ENCODE data around the gene RALGDS. TPM values are rescaled to one million over a fixed set of nuclear protein-coding genes. Genes with fewer than 3 reads are reported as not detected.
"Not testable (repeated sequence)": the region's sequence is repeated elsewhere in the genome, so short reads cannot be mapped to it uniquely, and the experiment has no call there.

RALGDS gene
- total RNA-seq, 4 donors from 2014 or later, result 21.1 to 47.0 (median 36.9) TPM

DNA sequence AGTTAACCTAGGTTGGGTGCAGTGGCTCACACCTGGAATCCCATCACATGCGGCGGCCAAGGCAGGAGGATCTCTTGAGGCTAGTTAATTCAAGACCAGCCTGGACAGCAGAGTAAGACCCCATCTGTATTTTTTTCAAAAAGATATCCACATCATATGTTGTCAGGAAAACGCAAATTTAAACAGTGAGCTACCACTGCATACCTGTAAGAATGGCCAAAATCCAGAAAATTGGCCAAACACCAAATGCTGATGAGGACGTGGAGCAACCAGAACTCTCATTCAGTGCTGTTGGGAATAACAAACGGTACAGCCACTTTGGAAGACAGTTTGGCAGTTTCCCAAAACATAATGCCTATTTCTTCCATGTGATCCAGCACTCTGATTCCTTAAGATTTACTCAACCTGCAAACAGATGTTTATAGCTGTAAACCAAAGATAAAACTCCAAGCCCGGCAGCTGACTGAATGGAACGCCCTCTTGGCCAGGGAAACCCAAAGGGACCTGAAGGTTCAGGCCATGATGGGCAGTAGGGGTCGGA, 46.9 kb downstream of the RALGDS start:
- Histone ChIP-seq H3K27me3 (no peaks in the 10 kb centered on the region), H3K27ac (no peak overlapping the region), H3K4me1 (no peaks in the 10 kb centered on the region), H3K36me3 (no peaks in the 10 kb centered on the region), H3K9me3 (no peaks in the 10 kb centered on the region), H3K4me3 (no peak overlapping the region)
- TF ChIP-seq CTCF (IDR thresholded peaks at IDR 0.05 in 4 of 5, conservative IDR thresholded peaks at IDR 0.05 in 1 of 5) (no peak), POLR2A (IDR thresholded peaks at IDR 0.05) (no peak)
- ATAC-seq (no peak), DNase-seq (no peak)
- in situ Hi-C loops (cut with MboI; ENCODE audit: low sequenced_read_pairs in 4 of 4), result no loop called here
- intact Hi-C loops (cut with DNase I; ENCODE audit: low total_unique reads), result no loop called here

DNA sequence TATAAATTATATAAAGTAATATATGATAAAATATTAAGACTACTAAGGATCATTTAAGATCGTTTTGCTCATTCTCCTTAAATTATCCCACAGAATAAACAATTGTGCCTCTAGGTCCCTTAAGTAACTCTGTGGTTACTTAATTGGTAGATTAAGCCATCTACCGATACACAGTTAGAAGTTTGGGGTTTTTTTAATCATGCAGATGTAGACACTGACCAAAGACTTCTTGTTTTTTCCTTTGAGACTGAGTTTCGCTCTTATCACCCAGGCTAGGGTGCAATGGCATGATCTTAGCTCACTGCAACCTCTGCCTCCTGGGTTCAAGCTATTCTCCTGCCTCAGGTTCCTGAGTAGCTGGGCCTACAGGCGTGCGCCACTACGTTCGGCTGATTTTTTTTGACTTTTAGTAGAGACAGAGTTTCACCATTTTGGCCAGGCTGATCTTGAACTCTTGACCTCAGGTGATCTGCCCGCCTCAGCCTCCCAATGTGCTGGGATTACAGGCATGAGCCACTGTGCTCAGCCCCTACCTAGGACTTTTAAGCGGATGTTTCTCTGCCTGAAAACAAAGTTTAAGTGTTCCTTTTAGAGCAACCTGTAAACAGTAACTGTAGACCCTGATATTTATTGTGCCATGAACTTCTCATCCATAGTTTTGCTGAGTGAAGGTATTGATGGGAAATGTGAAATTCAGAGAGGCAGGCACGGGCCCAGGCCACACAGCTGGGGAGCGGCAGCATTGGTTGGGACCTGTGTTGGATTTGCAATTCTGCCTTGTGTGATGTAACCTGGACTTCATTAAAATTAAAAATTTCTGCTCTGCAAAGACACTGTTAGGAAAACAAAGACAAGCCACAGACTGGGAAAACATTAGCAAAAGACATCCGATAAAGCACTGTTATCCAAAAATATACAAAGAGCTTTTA, 47.7 kb downstream of the RALGDS start:
- no peaks in the 10 kb centered on the region for H3K27me3 ChIP-seq
- no peaks in the 10 kb centered on the region for H3K9me3 ChIP-seq
- no peak overlapping the region for H3K4me3 ChIP-seq
- no peaks in the 10 kb centered on the region for H3K36me3 ChIP-seq
- H3K27ac ChIP-seq, result no peak overlapping the region
- DNase-seq (no peak), ATAC-seq (no peak)
- in situ Hi-C loops (cut with MboI; ENCODE audit: low sequenced_read_pairs in 4 of 4), result no loop called here
- TF ChIP-seq POLR2A (IDR thresholded peaks at IDR 0.05) (no peak), CTCF (IDR thresholded peaks at IDR 0.05 in 4 of 5, conservative IDR thresholded peaks at IDR 0.05 in 1 of 5) (no peak)
- H3K4me1 ChIP-seq, result no peaks in the 10 kb centered on the region
- intact Hi-C loops (cut with DNase I; ENCODE audit: low total_unique reads), result no loop called here

DNA sequence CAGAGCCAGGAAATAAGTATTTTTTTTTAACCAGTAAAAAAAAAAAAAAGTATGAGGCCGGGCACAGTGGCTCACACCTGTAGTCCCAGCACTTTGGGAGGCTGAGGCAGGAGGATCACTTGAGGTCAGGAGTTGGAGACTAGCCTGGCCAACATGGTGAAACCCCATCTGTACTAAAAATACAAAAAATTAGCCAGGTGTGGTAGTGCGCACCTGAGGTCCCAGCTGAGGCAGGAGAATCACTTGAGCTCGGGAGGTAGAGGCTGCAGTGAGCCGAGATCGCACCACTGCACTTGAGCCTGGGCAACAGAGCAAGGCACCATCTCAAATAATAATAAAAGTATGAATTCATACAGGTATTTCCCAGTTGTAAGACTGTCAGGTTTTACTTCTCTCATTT, 48.8 kb downstream of the RALGDS start:
- H3K4me1 ChIP-seq; H3K27me3 ChIP-seq; H3K27ac ChIP-seq; intact Hi-C loops (cut with DNase I; ENCODE audit: low total_unique reads); H3K4me3 ChIP-seq; H3K36me3 ChIP-seq; ATAC-seq; H3K9me3 ChIP-seq; DNase-seq; in situ Hi-C loops (cut with MboI; ENCODE audit: low sequenced_read_pairs in 4 of 4): not testable (repeated sequence)

DNA sequence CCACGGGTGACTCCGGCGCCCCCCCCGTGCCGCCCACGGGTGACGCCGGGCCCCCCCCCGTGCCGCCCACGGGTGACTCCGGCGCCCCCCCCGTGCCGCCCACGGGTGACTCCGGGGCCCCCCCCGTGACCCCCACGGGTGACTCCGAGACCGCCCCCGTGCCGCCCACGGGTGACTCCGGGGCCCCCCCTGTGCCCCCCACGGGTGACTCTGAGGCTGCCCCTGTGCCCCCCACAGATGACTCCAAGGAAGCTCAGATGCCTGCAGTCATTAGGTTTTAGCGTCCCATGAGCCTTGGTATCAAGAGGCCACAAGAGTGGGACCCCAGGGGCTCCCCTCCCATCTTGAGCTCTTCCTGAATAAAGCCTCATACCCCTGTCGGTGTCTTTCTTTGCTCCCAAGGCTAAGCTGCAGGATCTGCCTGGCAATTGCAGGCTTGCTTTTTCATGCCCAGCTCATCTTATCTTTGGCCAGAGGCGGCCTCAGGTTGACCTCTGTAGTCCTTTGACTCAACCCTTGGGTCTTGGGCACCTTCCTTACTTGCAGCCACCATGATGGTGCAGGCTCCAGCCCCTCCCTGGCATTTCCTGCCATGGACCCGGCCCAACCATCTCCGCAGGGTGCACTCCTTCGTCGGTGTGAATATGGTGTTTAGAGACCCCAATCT, 49.4 kb downstream of the RALGDS start:
- intact Hi-C loops (cut with DNase I; ENCODE audit: low total_unique reads), result no loop called here
- DNase-seq (no peak), ATAC-seq (no peak)
- no peaks in the 10 kb centered on the region for H3K36me3 ChIP-seq
- in situ Hi-C loops (cut with MboI; ENCODE audit: low sequenced_read_pairs in 4 of 4), result no loop called here
- H3K27ac ChIP-seq, result no peak overlapping the region
- no peaks in the 10 kb centered on the region for H3K27me3 ChIP-seq
- no peaks in the 10 kb centered on the region for H3K9me3 ChIP-seq
- H3K4me3 ChIP-seq, result no peak overlapping the region
- no peak for TF ChIP-seq CTCF (IDR thresholded peaks at IDR 0.05 in 4 of 5, conservative IDR thresholded peaks at IDR 0.05 in 1 of 5)
- no peak for TF ChIP-seq POLR2A (IDR thresholded peaks at IDR 0.05)
- H3K4me1 ChIP-seq, result no peaks in the 10 kb centered on the region

DNA sequence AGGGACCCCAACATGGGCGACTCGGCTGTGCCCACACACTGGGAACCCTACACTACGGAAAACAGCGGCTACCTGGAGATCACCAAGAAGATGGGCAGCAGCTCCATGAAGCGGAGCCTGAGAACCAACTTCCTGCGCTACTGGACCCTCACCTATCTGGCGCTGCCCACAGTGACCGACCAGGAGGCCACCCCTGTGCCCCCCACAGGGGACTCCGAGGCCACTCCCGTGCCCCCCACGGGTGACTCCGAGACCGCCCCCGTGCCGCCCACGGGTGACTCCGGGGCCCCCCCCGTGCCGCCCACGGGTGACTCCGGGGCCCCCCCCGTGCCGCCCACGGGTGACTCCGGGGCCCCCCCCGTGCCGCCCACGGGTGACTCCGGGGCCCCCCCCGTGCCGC, 50.1 kb downstream of the RALGDS start:
- intact Hi-C loops (cut with DNase I; ENCODE audit: low total_unique reads); H3K27ac ChIP-seq; DNase-seq; H3K4me1 ChIP-seq; H3K27me3 ChIP-seq; ATAC-seq; H3K9me3 ChIP-seq; H3K36me3 ChIP-seq; H3K4me3 ChIP-seq; in situ Hi-C loops (cut with MboI; ENCODE audit: low sequenced_read_pairs in 4 of 4): not testable (repeated sequence)

DNA sequence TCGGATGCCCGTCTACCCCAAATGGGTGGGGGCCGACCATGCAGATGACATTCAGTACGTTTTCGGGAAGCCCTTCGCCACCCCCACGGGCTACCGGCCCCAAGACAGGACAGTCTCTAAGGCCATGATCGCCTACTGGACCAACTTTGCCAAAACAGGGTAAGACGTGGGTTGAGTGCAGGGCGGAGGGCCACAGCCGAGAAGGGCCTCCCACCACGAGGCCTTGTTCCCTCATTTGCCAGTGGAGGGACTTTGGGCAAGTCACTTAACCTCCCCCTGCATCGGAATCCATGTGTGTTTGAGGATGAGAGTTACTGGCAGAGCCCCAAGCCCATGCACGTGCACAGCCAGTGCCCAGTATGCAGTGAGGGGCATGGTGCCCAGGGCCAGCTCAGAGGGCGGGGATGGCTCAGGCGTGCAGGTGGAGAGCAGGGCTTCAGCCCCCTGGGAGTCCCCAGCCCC, 50.5 kb downstream of the RALGDS start:
- H3K9me3 ChIP-seq; in situ Hi-C loops (cut with MboI; ENCODE audit: low sequenced_read_pairs in 4 of 4); DNase-seq; H3K4me3 ChIP-seq; intact Hi-C loops (cut with DNase I; ENCODE audit: low total_unique reads); H3K4me1 ChIP-seq; ATAC-seq; H3K36me3 ChIP-seq; H3K27ac ChIP-seq; H3K27me3 ChIP-seq: not testable (repeated sequence)

- H3K27me3 ChIP-seq; intact Hi-C loops (cut with DNase I; ENCODE audit: low total_unique reads); in situ Hi-C loops (cut with MboI; ENCODE audit: low sequenced_read_pairs in 4 of 4); DNase-seq; H3K4me1 ChIP-seq; H3K9me3 ChIP-seq; ATAC-seq; H3K4me3 ChIP-seq; H3K27ac ChIP-seq; H3K36me3 ChIP-seq: not testable (repeated sequence)
Measured at GRCh38 chr9:133068431-133068830, 52.6 kb downstream of the RALGDS start.

Measured in gastrocnemius medialis (tissue), 4 donors.